HTR-8/SVneo (cell line): ENCODE measurements around the gene RALGAPB.
A peak's percentile ranks its signal among the peaks of the same experiment; 100 is the strongest.
"Not testable (repeated sequence)": the region's sequence is repeated elsewhere in the genome, so short reads cannot be mapped to it uniquely, and the experiment has no call there.

Source experiments
- DNase-seq: peaks from one replicate; pipeline ENCODE4 v3.0.0; 2011; ENCODE audit warnings: low spot score, mixed read lengths; ENCODE audit not compliant: insufficient read length
- FAIRE-seq: peaks from 2 replicates; lab custom pipeline; 2011; peaks lifted over from hg19 to GRCh38; lab: Jason Lieb, UNC

Gene RALGAPB

GRCh38 chr20:38472513-38473366, at the start of gene RALGAPB:
Gene RALGAPB, plus strand, starts transcription at chr20:38472843. Its CDS starts 15,590 bp downstream, at chr20:38488433.
- DNase-seq: peak; percentile 100
- FAIRE-seq: peak; percentile 99

GRCh38 chr20:38423541-38423940, 49.1 kb upstream of the RALGAPB start:
- peak; percentile 52 for FAIRE-seq
- no peak for DNase-seq

GRCh38 chr20:38424401-38424800, 48.2 kb upstream of the RALGAPB start:
- FAIRE-seq (no peak), DNase-seq (no peak)

DNA sequence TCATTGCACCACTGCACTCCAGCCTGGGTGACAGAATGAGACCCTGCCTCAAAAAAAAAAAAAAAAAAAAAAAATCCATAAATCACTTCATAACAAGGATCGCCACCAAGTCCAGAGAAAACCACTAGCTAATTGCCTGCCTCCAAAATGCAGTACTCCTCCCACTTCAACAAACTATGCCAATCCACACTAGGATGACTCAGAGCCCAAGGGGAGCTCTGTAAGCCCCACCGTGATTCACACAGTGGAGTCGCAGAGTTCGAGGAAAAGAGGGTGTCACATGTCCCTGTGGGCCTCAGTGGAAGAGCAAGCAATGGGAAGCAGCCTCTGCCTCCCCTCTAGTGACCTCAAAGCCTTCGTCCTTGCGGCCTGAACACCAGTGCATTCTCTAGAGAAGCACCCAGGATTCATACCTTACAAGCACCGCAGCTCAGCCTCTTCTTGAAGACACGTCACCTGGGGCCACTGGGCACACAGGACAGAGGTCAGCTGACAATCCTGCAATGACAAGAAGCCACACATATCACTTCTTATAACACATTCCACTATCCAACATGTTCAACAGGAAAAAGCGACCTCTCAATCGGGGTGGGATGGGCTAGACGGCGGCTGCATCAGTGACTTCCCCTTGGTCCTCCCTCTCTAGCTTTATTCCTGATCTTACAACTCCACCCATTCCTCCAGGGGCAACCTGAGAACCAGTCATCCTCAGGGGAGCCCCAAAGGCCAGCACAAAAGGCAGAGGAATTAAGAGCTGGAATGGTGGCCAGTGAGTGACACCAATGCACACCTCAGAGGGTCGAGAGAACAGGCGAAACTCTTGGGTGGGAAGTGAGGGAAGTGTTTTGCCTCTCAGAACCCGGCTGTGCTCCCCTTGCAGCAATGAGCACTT, 46.4 kb upstream of the RALGAPB start:
- FAIRE-seq (peak; percentile 91), DNase-seq (peak; percentile 96)

DNA sequence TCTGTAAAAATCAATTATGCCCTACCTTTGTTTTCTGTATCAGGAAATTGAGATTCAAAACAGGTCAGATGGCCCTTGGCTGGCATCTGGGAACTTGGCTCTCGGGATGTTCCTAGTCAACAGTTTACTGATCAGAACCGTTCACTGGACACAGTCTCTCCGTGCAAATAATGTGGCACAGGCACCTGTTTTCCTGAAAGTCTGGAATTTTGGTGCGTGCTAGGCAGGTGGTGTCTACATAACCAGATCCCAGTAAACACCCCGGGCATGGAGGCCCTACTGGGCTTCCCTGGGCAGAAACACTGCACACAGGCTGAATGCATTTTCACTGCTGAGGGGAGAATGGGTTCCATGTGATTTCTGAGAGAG, 45.0 kb upstream of the RALGAPB start:
- DNase-seq (no peak), FAIRE-seq (peak; percentile 13)

DNA sequence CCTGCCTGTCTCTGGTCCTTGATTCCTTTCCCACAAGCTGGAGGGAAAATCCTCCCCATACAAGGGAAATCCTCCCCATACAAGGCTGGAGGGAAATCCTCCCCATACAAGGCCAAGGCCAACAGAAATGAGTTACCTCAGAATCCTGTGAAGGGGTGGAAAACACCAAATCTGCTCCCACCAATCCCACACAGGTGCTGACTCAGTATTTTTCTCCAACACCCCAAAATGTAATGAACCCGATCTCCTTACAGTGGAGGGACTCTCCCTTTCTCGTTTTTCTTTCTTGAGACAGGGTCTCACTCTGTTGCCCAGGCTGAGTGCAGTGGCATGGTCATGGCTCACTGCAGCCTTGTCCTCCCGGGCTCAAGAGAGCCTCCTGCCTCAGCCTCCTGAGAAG, 43.8 kb upstream of the RALGAPB start:
- FAIRE-seq (peak; percentile 46), DNase-seq (no peak)

GRCh38 chr20:38429301-38429700, 43.3 kb upstream of the RALGAPB start:
- peak; percentile 74 for FAIRE-seq
- DNase-seq: no peak

GRCh38 chr20:38430679-38431325, 41.8 kb upstream of the RALGAPB start:
- DNase-seq (no peak), FAIRE-seq (no peak)

DNA sequence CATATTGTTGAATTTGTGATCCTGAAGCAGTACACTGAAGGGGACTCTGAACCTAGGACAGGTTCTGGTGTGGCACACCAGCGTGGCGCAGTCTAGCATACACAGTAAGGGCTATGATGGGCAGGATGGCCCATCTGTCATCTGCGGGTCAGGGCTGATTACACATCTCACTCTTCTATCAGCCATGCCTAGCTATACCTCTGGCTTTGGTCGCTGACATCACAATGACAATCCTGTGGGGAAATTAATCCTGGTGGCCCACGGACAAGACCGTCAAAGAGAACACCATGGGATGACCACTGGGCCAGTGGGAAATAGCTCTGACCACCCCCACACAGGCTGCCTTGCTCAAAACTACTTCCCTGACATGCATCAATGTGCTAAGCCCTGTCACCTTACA, 40.4 kb upstream of the RALGAPB start:
- FAIRE-seq: peak; percentile 64
- DNase-seq: no peak

DNA sequence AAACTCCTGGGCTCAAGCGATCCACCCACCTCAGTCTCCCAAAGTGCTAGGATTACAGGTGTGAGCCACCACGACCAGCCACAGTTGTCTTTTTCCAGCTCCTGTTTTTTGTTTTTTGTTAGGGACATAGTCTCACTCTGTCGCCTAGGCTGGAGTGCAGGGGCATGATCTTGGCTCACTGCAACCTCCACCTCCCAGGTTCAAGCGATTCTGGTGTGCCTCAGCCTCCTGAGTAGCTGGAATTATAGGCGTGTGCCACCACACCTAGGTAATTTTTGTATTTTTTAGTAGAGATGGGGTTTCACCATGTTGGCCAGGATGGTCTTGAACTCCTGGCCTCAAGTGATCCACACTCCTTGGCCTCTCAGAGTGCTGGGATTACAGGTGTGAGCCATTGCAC, 39.8 kb upstream of the RALGAPB start:
- FAIRE-seq, DNase-seq: not testable (repeated sequence)

DNA sequence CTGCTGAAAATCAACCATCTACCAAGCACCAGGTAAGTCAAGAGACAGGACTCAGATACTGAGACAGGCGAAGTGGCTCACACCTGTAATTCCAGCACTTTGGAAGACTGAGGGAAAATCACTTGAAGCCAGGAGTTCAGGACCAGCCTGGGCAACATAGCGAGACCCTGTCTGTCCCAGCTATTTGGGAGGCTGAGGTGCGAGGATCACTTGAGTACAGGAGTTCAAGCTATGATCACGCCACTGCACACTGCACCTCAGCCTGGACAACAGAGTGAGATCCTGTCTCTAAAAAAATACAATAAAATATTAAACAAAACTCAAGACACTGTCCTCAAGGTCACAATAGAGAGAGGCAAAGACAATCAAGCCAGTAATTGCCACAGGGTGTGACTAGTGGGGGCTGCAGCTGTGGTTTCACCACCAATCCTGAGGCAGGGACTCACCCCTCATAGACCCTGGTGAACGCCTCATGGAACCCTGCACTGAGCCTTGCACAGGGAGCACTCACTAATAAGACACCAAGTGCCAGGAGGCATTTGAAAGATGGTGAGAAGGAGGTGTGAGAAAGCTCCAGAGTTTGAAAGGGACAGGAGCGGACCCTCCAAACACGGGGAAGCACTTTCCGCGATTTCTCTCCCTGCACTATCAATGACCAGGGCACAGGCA, 39.2 kb upstream of the RALGAPB start:
- FAIRE-seq (peak; percentile 20), DNase-seq (no peak)

- FAIRE-seq (peak; percentile 13), DNase-seq (no peak)
Observed at GRCh38 chr20:38434301-38434741, 38.3 kb upstream of the RALGAPB start.

DNA sequence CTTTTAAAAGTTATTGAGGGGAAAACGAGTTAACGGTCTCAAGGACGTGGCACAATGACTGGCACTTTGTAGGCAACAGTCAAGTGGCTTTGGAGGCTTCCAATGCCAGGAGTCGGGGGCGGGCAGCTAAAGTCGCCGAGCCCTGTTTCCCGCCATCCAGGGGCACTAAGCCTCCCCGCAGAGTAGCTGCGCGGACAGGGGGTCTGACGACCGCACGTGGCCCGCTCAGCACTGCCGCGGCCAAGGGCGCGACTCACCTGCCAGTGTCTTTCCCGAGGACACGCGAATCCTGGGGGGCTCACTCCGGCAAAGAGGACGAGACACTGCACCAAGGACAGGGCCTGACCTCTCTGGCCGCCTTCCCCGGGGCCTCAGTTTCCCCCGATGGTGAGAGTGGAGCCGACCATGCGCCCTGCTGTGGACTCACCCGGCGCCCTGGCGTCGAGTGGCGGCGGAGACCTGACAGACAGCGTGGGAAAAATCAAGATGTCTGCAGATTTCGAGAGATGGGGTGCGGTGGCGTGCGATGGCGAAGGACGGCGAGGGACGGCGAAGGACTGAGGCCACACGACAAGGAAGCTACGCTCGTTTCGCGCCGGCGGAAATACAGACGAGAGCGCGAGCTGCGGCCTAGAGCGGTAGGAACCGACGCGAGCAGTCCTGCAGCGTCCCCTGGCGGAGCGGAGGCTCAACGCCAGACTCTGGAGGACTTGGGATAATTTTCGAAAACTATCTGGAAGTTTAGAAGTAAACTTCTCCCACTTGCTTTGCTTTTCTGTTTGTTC, 37.7 kb upstream of the RALGAPB start, which contains the start of gene SNHG17:
Gene SNHG17, minus strand, starts transcription at position 559 of the 785 bp plus-strand sequence.
- peak; percentile 94 for DNase-seq
- peak; percentile 96 for FAIRE-seq

DNA sequence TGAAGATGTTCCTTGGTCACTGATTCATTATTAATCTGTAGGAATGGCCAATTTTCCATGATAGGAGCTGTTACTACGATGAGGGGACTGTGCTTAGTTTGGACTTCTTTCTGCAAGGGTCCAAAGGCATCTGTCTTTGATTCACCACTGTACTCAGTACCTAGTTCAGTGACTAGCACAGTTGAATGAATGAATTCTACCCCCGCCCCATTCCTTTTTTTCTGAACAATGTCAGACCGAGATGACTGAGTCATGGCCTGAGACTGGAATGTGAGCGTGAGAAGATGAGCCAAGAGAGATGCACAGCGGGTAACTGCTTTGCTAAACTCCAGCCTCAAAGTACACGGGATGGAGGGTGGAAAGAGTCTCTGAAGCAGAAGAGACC, 37.1 kb upstream of the RALGAPB start:
- DNase-seq: peak; percentile 33
- no peak for FAIRE-seq

DNA sequence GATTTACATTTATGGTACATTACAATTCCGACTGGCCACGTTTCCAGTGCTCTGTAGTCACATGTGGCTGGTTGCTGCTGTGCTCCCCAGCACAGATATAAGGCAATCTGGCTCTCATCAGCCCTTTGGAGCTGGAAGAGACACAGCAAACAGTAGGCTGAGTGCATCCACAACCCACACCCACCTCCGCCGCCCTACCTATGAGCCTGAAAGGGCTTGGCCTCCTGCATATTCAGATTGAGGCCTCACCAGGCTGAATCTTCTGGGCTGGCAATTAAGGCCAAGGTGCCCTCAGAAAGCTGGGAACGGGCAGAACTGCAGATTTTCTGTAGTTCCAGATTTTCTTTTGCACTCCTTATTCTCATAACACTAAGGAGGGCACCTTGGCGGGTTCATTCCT, 34.8 kb upstream of the RALGAPB start:
- DNase-seq (no peak), FAIRE-seq (no peak)

DNA sequence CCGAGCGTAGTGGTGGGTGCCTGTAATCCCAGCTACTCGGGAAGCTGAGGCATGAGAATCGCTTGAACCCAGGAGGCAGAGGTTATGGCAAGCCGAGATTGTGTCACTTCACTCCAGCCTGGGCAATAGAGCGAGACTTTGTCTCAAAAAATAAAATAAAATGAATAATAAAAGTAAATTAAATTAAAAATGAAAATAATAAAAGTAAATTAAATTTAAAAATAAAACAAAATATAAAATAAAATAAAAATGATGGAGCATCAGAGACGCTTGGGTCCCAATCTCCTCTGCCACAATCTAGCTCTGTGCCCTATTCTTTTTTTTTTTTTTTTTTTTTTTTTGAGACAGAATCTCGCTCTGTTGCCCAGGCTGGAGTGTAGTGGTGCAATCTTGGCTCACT, 31.5 kb upstream of the RALGAPB start:
- DNase-seq, FAIRE-seq: not testable (repeated sequence)

GRCh38 chr20:38441916-38442315, 30.7 kb upstream of the RALGAPB start:
- DNase-seq (no peak), FAIRE-seq (no peak)

DNA sequence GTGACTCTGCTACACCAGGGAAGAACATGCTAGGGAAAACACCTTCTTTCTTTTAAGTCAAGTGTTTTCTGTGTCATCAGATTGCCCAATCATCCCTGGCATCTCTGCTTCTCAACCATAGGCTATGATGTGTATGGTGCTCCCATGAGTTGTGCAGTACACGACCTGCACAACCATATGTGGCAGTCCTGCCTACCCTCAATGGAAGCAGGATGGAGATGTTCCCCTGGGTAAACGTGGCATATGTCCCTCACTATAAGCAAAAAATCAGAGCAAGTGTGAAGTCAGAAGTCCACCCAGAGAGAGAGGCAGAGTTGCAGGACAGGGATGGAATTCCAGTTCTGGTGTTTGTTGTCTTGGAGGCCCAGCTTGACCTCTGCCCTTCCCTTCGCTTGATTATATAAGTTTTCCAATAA, 27.3 kb upstream of the RALGAPB start:
- no peak for FAIRE-seq
- DNase-seq: no peak

DNA sequence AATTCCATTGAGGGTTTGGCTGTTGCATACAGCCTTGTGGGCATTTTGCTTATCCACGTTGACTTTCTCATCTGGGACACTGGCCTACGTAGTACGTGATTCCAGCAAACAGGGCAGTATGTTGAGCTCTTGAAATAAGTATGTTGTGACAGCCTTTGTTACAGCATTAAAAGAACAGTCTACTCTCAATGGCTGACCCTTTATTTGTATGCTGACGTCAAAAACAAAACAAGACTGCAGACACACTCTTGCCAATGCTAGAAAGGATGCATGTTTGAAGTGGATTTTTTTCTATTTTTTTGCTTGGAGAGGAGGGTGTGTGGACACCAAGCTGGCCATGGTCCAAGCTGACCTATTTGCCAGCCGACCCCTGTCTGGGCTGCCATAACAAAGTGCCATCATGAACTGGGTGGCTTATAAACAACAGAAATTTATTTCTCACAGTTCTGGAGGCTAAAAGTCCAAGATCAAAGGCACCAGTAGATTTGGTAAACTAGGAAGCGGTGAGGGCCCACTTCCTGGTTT, 26.7 kb upstream of the RALGAPB start:
- no peak for DNase-seq
- FAIRE-seq: peak; percentile 4
